HG03103 (cell line): ENCODE data around the gene CFI.

Experiments
- ATAC-seq: cut with Tn5 transposase; IDR thresholded peaks from one replicate; pipeline ENCODE4 v1.9.1; 2021; ENCODE audit warnings: low read depth; ENCODE audit not compliant: unreplicated experiment

CFI gene

GRCh38 chr4:109801895-109802319, at the start of gene CFI:
CFI (minus strand) TSS chr4:109801999; CDS start chr4:109801971, 28 bp downstream.
- no peak for ATAC-seq

DNA sequence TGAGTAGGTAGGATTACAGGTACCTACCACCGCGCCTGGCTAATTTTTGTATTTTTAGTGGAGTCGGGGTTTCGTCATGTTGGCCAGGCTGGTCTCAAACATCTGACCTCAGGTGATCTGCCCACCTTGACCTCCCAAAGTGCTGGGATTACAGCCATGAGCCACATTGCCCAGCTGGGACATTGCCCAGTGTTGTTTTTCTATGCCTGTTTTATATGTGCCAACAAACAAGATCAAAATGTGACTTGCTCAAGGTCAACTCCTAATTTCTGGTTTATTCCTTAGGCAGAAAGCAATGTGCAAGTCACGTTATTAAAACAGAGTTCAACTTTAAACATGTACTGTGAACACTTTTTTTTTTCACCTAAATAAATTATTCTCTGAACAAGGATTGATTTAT, 48.8 kb upstream of the CFI start:
- no peak for ATAC-seq

DNA sequence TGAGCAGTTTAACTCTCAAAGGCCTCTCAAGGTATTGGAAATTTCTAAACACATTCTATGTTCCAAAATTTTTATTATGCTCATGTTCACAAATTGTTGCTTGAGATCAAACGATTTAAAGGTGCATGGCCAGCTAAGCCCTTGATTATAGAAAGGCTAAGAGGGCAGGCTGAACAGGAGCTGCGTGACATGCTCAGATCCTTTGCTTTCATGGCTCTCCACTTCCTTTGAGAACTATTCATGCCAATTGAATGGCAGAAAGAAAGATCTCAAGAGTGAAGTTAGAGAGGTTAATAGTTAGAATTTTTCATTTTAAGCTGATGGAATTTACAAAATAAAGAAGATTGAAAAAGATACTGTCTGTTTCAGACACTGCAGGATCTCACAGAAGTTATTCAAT, 46.7 kb upstream of the CFI start:
- ATAC-seq: no peak

GRCh38 chr4:109847896-109848442, 46.2 kb upstream of the CFI start, which contains the start of gene LRIT3:
LRIT3 (plus strand) TSS chr4:109848107; CDS start chr4:109848202, 95 bp downstream.
- no peak for ATAC-seq

DNA sequence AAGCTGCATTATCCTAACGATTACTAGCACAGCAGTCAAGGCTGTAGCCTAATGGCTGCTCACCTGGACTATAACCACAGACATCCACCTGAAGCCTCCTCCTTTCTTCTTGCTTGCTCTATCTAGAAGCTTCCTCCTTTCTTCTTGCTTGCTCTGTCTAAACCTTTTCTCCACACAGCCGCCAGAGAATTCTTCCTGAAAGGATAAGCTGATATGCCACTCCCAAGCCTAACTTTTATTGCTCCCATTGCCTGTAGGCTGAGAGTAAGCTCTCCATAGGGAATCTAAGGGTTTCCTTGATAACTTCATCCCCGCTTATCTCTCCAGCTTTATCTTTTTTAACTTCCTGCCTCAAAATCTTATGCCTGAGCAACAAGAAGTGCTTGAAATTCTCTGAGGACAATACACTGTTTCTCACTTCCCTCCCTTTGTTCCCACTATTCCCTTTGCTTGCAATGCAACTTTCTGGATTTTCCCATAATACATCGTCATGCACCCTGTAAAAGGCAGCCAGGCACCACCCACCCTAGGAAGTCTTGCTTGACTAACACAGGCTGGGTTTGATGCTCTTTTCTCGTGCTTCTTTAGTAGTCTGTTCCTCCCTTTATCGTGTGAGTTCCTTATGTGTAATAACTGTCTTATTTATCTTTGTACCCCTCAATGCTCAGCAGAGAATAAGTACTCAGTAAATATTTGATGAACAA, 44.7 kb upstream of the CFI start:
- ATAC-seq: no peak

- ATAC-seq: no peak
These were observed 35.2 kb upstream of the CFI start for GRCh38 chr4:109836985-109837384.

DNA sequence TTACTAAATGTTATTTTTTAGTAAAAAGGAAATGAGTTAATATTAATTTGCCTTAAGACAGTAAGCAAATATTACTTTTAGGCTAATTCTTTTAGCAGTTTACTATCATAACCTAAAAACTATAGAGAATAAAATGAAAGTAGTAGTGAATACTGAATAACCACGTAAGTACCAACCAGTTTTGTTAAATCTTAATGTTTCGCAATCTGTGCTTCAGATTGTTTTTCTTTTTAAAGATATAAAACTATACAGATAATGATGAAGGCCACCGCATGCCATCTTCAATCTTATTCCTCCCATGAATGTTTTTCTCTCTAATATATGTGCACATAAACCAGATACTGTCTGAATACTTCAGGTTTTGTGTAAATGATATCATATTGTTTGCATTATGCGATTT, 32.0 kb upstream of the CFI start:
- ATAC-seq: no peak

DNA sequence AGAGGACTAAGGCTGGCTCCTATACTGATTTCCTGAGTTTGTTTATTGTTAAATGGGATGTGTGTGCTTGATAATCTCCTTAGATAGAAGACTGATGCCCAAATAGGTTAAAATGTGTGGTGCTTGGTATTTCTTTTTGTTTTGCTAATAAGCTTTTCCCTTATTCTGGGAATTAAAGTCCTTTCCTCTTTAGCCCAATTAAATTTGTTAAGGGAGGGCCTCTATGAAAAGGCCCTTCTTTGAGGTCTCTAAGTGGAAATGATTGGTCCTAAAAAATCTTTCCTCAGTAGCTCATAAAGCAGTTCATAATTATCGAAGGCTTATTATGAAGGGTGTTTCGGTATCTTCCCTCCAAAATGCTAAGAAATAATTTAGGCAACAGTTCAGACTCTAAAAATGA, 25.9 kb upstream of the CFI start, which contains the start of gene RRH:
Gene RRH (plus strand): TSS at position 301 of the 400 bp plus-strand sequence. CDS start 56 bp downstream, at position 357.
- ATAC-seq: no peak

DNA sequence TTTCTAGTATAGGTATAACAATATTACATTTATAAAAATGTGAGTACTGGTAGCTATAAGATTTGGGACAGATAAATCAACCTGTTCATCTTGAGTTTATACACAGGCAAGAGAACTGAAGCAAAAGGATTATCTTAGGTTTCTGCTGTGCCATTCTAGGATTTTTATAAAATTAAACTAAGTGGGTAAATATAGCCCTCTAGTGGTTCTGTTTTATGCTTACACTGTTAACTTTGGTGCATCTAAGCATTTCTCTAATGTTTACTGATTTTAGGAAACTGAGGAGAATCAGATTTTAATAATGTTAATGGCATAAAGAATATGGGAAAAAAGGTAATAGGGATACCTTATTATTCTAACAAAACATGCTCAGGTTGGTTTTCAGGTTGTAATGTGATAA, 24.9 kb upstream of the CFI start:
- ATAC-seq: no peak

GRCh38 chr4:109821185-109821584, 19.4 kb upstream of the CFI start:
- ATAC-seq: no peak

DNA sequence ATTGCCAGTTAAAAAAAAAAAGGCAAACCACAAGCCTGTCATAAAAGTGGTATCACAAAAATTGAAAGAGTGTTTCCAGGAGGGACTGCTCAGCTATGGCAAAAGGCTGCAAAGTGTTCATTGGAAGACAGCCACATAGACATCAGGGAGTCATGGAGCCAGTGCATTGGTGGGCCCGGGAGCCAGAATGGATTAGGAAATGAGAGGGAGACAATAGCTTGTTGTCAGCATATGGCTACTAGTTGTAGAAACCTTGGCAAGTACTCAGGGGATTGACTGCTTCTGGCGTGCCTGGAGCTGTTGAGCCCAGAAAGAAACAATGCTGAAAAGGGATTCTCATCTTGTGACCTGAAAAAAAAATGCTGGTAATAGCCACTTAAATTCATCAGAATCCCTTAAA, 18.8 kb upstream of the CFI start:
- ATAC-seq: no peak

DNA sequence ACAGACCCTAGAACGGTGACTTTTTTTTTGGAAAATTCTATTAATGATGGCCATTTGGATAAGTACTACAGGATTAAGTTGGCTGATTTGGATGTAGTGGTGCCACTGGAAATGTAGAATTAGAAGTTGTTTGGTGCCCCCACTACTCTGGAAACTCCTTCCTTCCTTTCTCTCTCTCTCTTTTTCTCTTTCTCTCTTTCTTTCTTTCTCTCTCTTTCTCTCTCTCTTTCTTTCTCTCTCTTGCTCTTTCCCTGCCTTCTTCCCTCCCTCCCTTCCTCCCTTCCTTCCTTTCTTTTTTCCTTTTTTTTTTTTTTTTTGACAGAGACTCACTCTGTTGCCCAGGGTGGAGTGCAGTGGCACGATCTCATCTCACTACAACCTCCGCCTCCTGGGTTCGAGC, 16.5 kb upstream of the CFI start:
- no peak for ATAC-seq

DNA sequence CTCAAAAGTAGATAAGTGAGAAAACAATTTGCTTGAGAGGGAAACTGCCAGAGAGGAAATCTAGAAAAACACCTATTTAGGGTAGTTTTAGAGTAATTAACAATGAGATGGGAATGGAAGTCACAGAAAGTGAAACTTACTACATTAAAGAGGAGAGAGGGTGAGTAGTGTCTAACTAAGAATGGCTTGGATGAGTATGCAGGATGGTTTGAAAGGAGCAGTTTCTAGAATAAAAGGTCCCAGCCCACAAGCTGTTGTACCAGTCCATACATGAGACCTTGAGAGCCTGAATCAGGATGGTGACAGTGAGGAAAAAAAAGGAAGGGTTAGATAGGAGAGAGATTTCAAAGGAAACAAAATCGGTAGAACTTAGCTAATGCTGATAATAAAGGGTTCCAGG, 15.1 kb upstream of the CFI start:
- ATAC-seq: no peak

GRCh38 chr4:109816082-109816442, 14.3 kb upstream of the CFI start:
- no peak for ATAC-seq

- ATAC-seq: peak; percentile 99
These were observed 13.6 kb upstream of the CFI start, which contains the start of gene GAR1 for GRCh38 chr4:109815151-109816081. GAR1 (plus strand) TSS chr4:109815762; CDS start chr4:109816165, 403 bp downstream.

GRCh38 chr4:109811707-109812106, 9.9 kb upstream of the CFI start:
- ATAC-seq: no peak

- ATAC-seq: no peak
These were observed 9.0 kb upstream of the CFI start for GRCh38 chr4:109810552-109811387.

DNA sequence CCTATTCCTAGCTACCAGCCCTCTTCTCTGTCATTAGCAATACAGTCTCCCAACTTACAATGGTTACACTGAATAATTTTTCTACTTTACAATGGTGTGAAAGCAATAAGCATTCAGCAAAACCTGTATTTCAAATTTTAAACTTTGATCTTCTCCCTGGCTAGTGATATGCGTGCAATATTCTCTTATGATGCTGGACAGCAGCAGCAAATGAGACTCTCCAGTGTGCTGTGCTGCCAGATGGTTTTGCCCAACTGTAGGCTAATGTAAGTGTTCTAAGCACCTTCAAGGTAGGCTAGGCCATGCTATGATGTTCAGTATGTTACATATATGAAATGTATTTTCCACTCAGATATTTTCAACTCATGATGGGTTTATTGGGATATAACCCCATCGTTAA, 7.9 kb upstream of the CFI start:
- no peak for ATAC-seq

GRCh38 chr4:109803924-109804571, 2.2 kb upstream of the CFI start:
- ATAC-seq: no peak
